GM23338 (cell line): ENCODE results near the gene SCAPER.
"Not testable (repeated sequence)": the region's sequence is repeated elsewhere in the genome, so short reads cannot be mapped to it uniquely, and the experiment has no call there.

Experiments used
- CTCF ChIP-seq, 2 experiments: fragments of 200-600 bp in 1 of 2; sonication (generic) in 1 of 2; conservative IDR thresholded peaks; 2 replicates each; pipeline versions ENCODE4 v1.5.1 to v1.6.1; 2016 to 2017; ENCODE audit warnings: antibody characterized with exemption in 2 of 2, low read depth in 2 of 2, mild to moderate bottlenecking in 2 of 2, moderate library complexity in 1 of 2
- EZH2 ChIP-seq: fragments of 200-600 bp; sonication (generic); IDR thresholded peaks from one replicate; pipeline ENCODE4 v1.8.0; 2017; ENCODE audit warnings: antibody characterized with exemption, mild to moderate bottlenecking, low read depth; ENCODE audit not compliant: unreplicated experiment
- POLR2AphosphoS5 ChIP-seq: IDR thresholded peaks from 2 replicates; pipeline ENCODE4 v1.6.1; 2016; ENCODE audit warnings: antibody characterized with exemption, low read depth

- not testable (repeated sequence) for TF ChIP-seq CTCF (conservative IDR thresholded peaks at IDR 0.05; ENCODE audit: low read depth in 2 of 2); EZH2; POLR2AphosphoS5
Measured at GRCh38 chr15:76899931-76900310, 5.2 kb downstream of the SCAPER start.
